K562 (cell line): ENCODE data around the gene SRPRA. TPM values are rescaled to one million over a fixed set of nuclear protein-coding genes. Genes with fewer than 3 reads are reported as not detected.

Source experiments
- ATAC-seq: fragments of 200-7000 bp; cut with Tn5 transposase; 3 replicates; pipeline ENCODE4 v1.9.1; 2020; ENCODE audit warnings: moderate library complexity
- BruUV-seq: library from RNA; stranded (reverse); fragments of 400-500 nt; replicated peaks from 2 replicates; lab custom pipeline; 2021; lab: Mats Ljungman, UMichigan
- CTCF ChIA-PET: fragments of 300-600 bp; formaldehyde crosslinking; extraction: SDS; loops from one replicate; lab custom pipeline; 2021; ENCODE audit warnings: low intra/inter-chr PET ratio; lab: Yijun Ruan, JAX
- POLR2A ChIA-PET: fragments of 300-600, 350-650 bp; sonication (Branson Sonifier 250); formaldehyde crosslinking; extraction: SDS; loops from one replicate; lab custom pipeline; 2021; ENCODE audit warnings: antibody characterized with exemption, inconsistent platforms; lab: Yijun Ruan, JAX
- DNase-seq, 4 experiments: peaks; one replicate each; pipeline versions ENCODE4 v3.0.0 to v3.0.0-alpha.2; 2011 to 2018; ENCODE audit warnings: low spot score in 3 of 4, mixed read lengths in 3 of 4; ENCODE audit errors: extremely low read depth in 1 of 4
- FAIRE-seq: peaks from 2 replicates; lab custom pipeline; 2011; peaks lifted over from hg19 to GRCh38; lab: Jason Lieb, UNC
- H2AFZ ChIP-seq: 2 replicates; pipeline ENCODE4 v1.6.0; 2011; ENCODE audit warnings: low read depth, low read length, control low read depth, inconsistent platforms
- H3K27ac ChIP-seq: fragments of 200-600 bp; 3 replicates; pipeline ENCODE4 v1.8.0; 2011; ENCODE audit warnings: low read depth, mild to moderate bottlenecking, control low read depth, inconsistent platforms, low read length, moderate library complexity, mixed read lengths; ENCODE audit errors: extremely low read depth
- H3K27me3 ChIP-seq, 2 experiments: fragments of 300-600 bp in 1 of 2; 2 replicates in 1 of 2; 3 replicates in 1 of 2; pipeline versions ENCODE4 v1.6.0 to v1.8.0; 2011; ENCODE audit warnings: inconsistent platforms in 2 of 2, low read length in 2 of 2, mild to moderate bottlenecking in 1 of 2, mixed read lengths in 1 of 2, moderate library complexity in 1 of 2; ENCODE audit not compliant: control insufficient read depth in 2 of 2, insufficient read depth in 2 of 2
- H3K36me3 ChIP-seq: fragments of 300-600 bp; 3 replicates; pipeline ENCODE4 v1.8.0; 2011; ENCODE audit warnings: mild to moderate bottlenecking, low read length, inconsistent platforms; ENCODE audit not compliant: control insufficient read depth, insufficient read depth
- H3K4me1 ChIP-seq, 2 experiments: fragments of 200-600 bp in 1 of 2; replicated peaks in 1 of 2; 2 replicates in 1 of 2; 3 replicates in 1 of 2; pipeline versions ENCODE4 v1.5.1 to v1.8.0; 2011; ENCODE audit warnings: inconsistent platforms in 2 of 2, low read length in 2 of 2, mild to moderate bottlenecking in 1 of 2, mixed read lengths in 1 of 2, moderate library complexity in 1 of 2; ENCODE audit not compliant: control insufficient read depth in 2 of 2, insufficient read depth in 2 of 2
- H3K4me2 ChIP-seq: 2 replicates; pipeline ENCODE4 v1.6.1; 2011; ENCODE audit warnings: low read length, control low read depth, inconsistent platforms, mixed read lengths; ENCODE audit not compliant: insufficient read depth
- H3K4me3 ChIP-seq: fragments of 200-600 bp; sonication (generic), shearing (Covaris generic); 2 replicates; pipeline ENCODE4 v1.5.1; 2016; ENCODE audit warnings: control low read depth, inconsistent platforms
- H3K79me2 ChIP-seq: fragments of 200-600 bp; 3 replicates; pipeline ENCODE4 v1.8.0; 2011; ENCODE audit warnings: low read length, inconsistent platforms; ENCODE audit not compliant: control insufficient read depth, insufficient read depth
- H3K9ac ChIP-seq, 2 experiments: 2 replicates each; pipeline versions ENCODE4 v1.6.0 to v1.6.1; 2011; ENCODE audit warnings: low read depth in 2 of 2, low read length in 2 of 2, control low read depth in 1 of 2, inconsistent platforms in 1 of 2, mild to moderate bottlenecking in 1 of 2, mixed read lengths in 1 of 2; ENCODE audit not compliant: insufficient read depth in 1 of 2
- H3K9me1 ChIP-seq: one replicate; pipeline ENCODE4 v1.6.0; 2011; ENCODE audit warnings: inconsistent platforms, mild to moderate bottlenecking, low read length, moderate library complexity; ENCODE audit not compliant: control insufficient read depth, insufficient read depth
- H3K9me3 ChIP-seq: replicated peaks from 2 replicates; pipeline ENCODE4 v1.5.1; 2011; ENCODE audit warnings: low read depth, low read length, inconsistent platforms; ENCODE audit not compliant: control insufficient read depth, insufficient read depth
- H4K20me1 ChIP-seq: replicated peaks from 2 replicates; pipeline ENCODE4 v1.6.1; 2011; ENCODE audit warnings: low read length, inconsistent platforms, mixed read lengths; ENCODE audit not compliant: control insufficient read depth, insufficient read depth
- ADNP ChIP-seq: fragments of 200-800 bp; sonication (Bioruptor generic); IDR thresholded peaks from 2 replicates; pipeline ENCODE4 v1.6.1; 2016; ENCODE audit warnings: missing genetic modification characterization, missing compliant biosample characterization
- DPF2 ChIP-seq: fragments of 450-650 bp; IDR thresholded peaks from 2 replicates; pipeline ENCODE4 v1.6.1; 2016
- JUND ChIP-seq, 2 experiments: IDR thresholded peaks; 2 replicates in 1 of 2; 3 replicates in 1 of 2; pipeline ENCODE4 v1.6.1; 2011; ENCODE audit warnings: borderline replicate concordance in 2 of 2, low read depth in 2 of 2, low read length in 2 of 2, improper control_type of control experiment in 1 of 2, missing biosample characterization in 1 of 2, missing genetic modification characterization in 1 of 2, missing genetic modification reagents in 1 of 2
- KDM1A ChIP-seq, 2 experiments: fragments of 450-650 bp; IDR thresholded peaks; 2 replicates each; pipeline ENCODE4 v1.6.1; 2016; ENCODE audit warnings: mild to moderate bottlenecking in 2 of 2
- KLF13 ChIP-seq: fragments of 450-650 bp; IDR thresholded peaks from 2 replicates; pipeline ENCODE4 v1.6.1; 2016; ENCODE audit warnings: missing genetic modification characterization, low read depth, mild to moderate bottlenecking, missing compliant biosample characterization, moderate library complexity, borderline replicate concordance
- NR2C2 ChIP-seq, 2 experiments: fragments of 200-800 bp in 1 of 2; sonication (Bioruptor generic) in 1 of 2; sonication (generic) in 1 of 2; formaldehyde crosslinking in 1 of 2; IDR thresholded peaks; 2 replicates each; pipeline versions ENCODE4 v1.6.1 to v1.8.0; 2016 to 2022; ENCODE audit warnings: mild to moderate bottlenecking in 1 of 2, missing compliant biosample characterization in 1 of 2, missing genetic modification characterization in 1 of 2, missing genetic modification reagents in 1 of 2
- RAD21 ChIP-seq, 2 experiments: fragments of 250-450 bp in 1 of 2; fragments of 450-650 bp in 1 of 2; sonication (Bioruptor Pico) in 1 of 2; formaldehyde crosslinking in 1 of 2; IDR thresholded peaks in 1 of 2; conservative IDR thresholded peaks in 1 of 2; 2 replicates each; pipeline versions ENCODE4 v1.4.0 to v1.8.0; 2020 to 2022; ENCODE audit warnings: mild to moderate bottlenecking in 2 of 2, moderate library complexity in 1 of 2
- STAT5A ChIP-seq: IDR thresholded peaks from 2 replicates; pipeline ENCODE4 v1.6.1; 2012; ENCODE audit warnings: low read length, inconsistent platforms, borderline replicate concordance
- ZFP30 ChIP-seq: fragments of 250-450 bp; sonication (Bioruptor Pico); IDR thresholded peaks from 2 replicates; pipeline ENCODE4 v1.8.0; 2022; ENCODE audit warnings: moderate library complexity, mild to moderate bottlenecking, inconsistent platforms, borderline replicate concordance
- ZNF586 ChIP-seq: fragments of 450-650 bp; formaldehyde crosslinking; conservative IDR thresholded peaks from 2 replicates; pipeline ENCODE4 v1.4.0; 2020; ENCODE audit warnings: mild to moderate bottlenecking, moderate library complexity
- WGBS: fragments of 100-300 bp; shearing (Covaris generic); methylation state at CpG from one replicate; pipeline ENCODE4 v1.1.6; 2016; ENCODE audit warnings: low coverage, mixed read lengths; ENCODE audit not compliant: insufficient coverage; ENCODE audit errors: missing lambda C conversion rate; 5-methylcytosine and 5-hydroxymethylcytosine counted together
- in situ Hi-C: fragments of 300-500 bp; cut with MboI; formaldehyde crosslinking; loops from 4 replicates; pipeline ENCODE4 v1.15.0; 2018; ENCODE audit warnings: inconsistent platforms, mixed read lengths
- intact Hi-C: fragments of 100-400 bp; cut with micrococcal nuclease; formaldehyde crosslinking; loops from 2 replicates; pipeline ENCODE4 v1.14.2; 2022
- polyA plus RNA-seq, 8 experiments: library from polyadenylated mRNA; depleted of rRNA in 4 of 8; stranded (reverse) in 5 of 8; unstranded in 3 of 8; fragments of >200 nt; fragmentation: Nextera tagmentation in 2 of 8; fragmentation: Illumina TruSeq in 1 of 8; extraction: Ambion mirVana in 2 of 8; extraction: Trizol in 1 of 8; gene quantifications; 2 replicates each; pipeline versions ENCODE4 v1.2.1 to v1.2.3, GENCODE V29; 2011 to 2014; ENCODE audit warnings: inconsistent platforms in 1 of 8, missing spikeins in 1 of 8
- total RNA-seq, 7 experiments: library from RNA; depleted of rRNA in 6 of 7; stranded (reverse); fragments of >200 nt in 6 of 7; fragmentation: Illumina TruSeq in 2 of 7; extraction: Trizol in 2 of 7; gene quantifications; 2 replicates each; pipeline versions ENCODE4 v1.2.1 to v1.2.3, GENCODE V29; 2011 to 2021; ENCODE audit warnings: low replicate concordance in 1 of 7
- TF ChIP-seq, protein P1 (sequence below): fragments of 450-650 bp; IDR thresholded peaks from 2 replicates; pipeline ENCODE4 v1.6.1; 2016; ENCODE audit warnings: low read depth
- TF ChIP-seq, protein P2 (sequence below): sonication (generic); formaldehyde crosslinking; IDR thresholded peaks from 2 replicates; pipeline ENCODE4 v1.8.0; 2022; ENCODE audit warnings: missing genetic modification reagents, mild to moderate bottlenecking, moderate library complexity, borderline replicate concordance

SRPRA gene
- total and polyA plus RNA-seq, 9 of the 15 experiments (the other 6 are each of a cell fraction or from before 2014, with no cell fraction given), result 33.5 to 124 (median 80.0) TPM

GRCh38 chr11:126284829-126285228, 16.1 kb upstream of the SRPRA start:
- Histone ChIP-seq H3K27ac (no peak overlapping the region), H3K4me2 (peak overlapping the region; percentile 7; the same call in 1 of the 2 replicates), H2AFZ (no peak overlapping the region), H3K4me3 (no peak overlapping the region), H3K4me1 (peaks cover 11 to 26% of the 10 kb centered on the region in 2 experiments; a peak in 4 of 5 replicates), H3K36me3 (no peaks in the 10 kb centered on the region), H3K9me3 (no peaks in the 10 kb centered on the region; the same call in 1 of the 2 replicates), H3K9me1 (no peaks in the 10 kb centered on the region), H3K79me2 (no peaks in the 10 kb centered on the region), H3K9ac (no peak overlapping the region), H3K27me3 (no peaks in the 10 kb centered on the region), H4K20me1 (no peaks in the 10 kb centered on the region)
- BruUV-seq, result no TSS peak
- intact Hi-C loops, result no loop called here
- DNase-seq, result peak in 2 of 4 experiments; percentile 62 to 90
- FAIRE-seq, result peak; percentile 86
- ChIA-PET CTCF (no interaction called here), POLR2A (interaction anchor here (0.7 kb wide), 1 partner anchor 49 kb away, joined by 3 read pairs; no protein-coding TSS in a partner anchor)
- 5% methylated on average over 6 of the region's 6 CpGs for whole genome bisulfite sequencing
- ATAC-seq, result peak; percentile 35
- in situ Hi-C loops, result no loop called here
- TF ChIP-seq ZFP30 (CRISPR knock-in tag), result no peak
- TF ChIP-seq JUND (IDR thresholded peaks at IDR 0.05; ENCODE audit: borderline replicate concordance, low read depth, low read length), result peak; percentile 79
- TF ChIP-seq JUND (tag; IDR thresholded peaks at IDR 0.05; ENCODE audit: borderline replicate concordance, low read depth, low read length), result peak; percentile 74; the same call in 1 of the 3 replicates
- TF ChIP-seq ADNP (tag), result no peak
- no peak for TF ChIP-seq RAD21 (CRISPR knock-in tag; conservative IDR thresholded peaks at IDR 0.05 in 1 of 2, IDR thresholded peaks at IDR 0.05 in 1 of 2)
- TF ChIP-seq KLF13, result no peak
- TF ChIP-seq, protein P1, sequence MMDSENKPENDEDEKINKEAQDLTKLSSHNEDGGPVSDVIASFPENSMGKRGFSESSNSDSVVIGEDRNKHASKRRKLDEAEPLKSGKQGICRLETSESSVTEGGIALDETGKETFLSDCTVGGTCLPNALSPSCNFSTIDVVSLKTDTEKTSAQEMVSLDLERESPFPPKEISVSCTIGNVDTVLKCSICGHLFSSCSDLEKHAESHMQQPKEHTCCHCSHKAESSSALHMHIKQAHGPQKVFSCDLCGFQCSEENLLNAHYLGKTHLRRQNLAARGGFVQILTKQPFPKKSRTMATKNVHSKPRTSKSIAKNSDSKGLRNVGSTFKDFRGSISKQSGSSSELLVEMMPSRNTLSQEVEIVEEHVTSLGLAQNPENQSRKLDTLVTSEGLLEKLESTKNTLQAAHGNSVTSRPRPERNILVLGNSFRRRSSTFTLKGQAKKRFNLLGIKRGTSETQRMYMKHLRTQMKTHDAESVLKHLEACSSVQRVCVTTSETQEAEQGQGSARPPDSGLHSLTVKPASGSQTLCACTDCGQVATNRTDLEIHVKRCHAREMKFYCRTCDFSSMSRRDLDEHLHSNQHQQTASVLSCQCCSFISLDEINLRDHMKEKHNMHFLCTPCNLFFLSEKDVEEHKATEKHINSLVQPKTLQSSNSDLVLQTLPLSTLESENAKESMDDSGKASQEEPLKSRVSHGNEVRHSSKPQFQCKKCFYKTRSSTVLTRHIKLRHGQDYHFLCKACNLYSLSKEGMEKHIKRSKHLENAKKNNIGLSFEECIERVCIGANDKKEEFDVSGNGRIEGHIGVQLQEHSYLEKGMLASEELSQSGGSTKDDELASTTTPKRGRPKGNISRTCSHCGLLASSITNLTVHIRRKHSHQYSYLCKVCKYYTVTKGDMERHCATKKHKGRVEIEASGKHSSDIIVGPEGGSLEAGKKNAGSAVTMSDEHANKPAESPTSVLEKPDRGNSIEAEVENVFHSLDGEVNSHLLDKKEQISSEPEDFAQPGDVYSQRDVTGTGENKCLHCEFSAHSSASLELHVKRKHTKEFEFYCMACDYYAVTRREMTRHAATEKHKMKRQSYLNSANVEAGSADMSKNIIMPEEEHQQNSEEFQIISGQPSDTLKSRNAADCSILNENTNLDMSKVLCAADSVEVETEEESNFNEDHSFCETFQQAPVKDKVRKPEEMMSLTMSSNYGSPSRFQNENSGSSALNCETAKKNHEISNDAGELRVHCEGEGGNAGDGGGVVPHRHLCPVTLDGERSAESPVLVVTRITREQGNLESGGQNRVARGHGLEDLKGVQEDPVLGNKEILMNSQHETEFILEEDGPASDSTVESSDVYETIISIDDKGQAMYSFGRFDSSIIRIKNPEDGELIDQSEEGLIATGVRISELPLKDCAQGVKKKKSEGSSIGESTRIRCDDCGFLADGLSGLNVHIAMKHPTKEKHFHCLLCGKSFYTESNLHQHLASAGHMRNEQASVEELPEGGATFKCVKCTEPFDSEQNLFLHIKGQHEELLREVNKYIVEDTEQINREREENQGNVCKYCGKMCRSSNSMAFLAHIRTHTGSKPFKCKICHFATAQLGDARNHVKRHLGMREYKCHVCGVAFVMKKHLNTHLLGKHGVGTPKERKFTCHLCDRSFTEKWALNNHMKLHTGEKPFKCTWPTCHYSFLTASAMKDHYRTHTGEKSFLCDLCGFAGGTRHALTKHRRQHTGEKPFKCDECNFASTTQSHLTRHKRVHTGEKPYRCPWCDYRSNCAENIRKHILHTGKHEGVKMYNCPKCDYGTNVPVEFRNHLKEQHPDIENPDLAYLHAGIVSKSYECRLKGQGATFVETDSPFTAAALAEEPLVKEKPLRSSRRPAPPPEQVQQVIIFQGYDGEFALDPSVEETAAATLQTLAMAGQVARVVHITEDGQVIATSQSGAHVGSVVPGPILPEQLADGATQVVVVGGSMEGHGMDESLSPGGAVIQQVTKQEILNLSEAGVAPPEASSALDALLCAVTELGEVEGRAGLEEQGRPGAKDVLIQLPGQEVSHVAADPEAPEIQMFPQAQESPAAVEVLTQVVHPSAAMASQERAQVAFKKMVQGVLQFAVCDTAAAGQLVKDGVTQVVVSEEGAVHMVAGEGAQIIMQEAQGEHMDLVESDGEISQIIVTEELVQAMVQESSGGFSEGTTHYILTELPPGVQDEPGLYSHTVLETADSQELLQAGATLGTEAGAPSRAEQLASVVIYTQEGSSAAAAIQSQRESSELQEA, result no peak
- no peak for TF ChIP-seq NR2C2 (CRISPR knock-in tag; IDR thresholded peaks at IDR 0.05)
- TF ChIP-seq NR2C2 (tag; IDR thresholded peaks at IDR 0.05), result no peak
- peak; percentile 59; the same call in 1 of the 2 replicates for TF ChIP-seq DPF2
- no peak for TF ChIP-seq STAT5A
- no peak for TF ChIP-seq KDM1A (IDR thresholded peaks at IDR 0.05)
- TF ChIP-seq, protein P2, sequence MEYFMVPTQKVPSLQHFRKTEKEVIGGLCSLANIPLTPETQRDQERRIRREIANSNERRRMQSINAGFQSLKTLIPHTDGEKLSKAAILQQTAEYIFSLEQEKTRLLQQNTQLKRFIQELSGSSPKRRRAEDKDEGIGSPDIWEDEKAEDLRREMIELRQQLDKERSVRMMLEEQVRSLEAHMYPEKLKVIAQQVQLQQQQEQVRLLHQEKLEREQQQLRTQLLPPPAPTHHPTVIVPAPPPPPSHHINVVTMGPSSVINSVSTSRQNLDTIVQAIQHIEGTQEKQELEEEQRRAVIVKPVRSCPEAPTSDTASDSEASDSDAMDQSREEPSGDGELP, result no peak
- no peak for TF ChIP-seq ZNF586 (CRISPR knock-in tag)
